Astrocyte (in vitro differentiated cells and primary cell): ENCODE results near the gene PAX3. TPM values are rescaled to one million over a fixed set of nuclear protein-coding genes. Genes with fewer than 3 reads are reported as not detected.

Source experiments
- DNase-seq: peaks from one replicate; pipeline ENCODE4 v3.0.0-alpha.2; 2010; ENCODE audit warnings: low read depth
- FAIRE-seq: peaks from 2 replicates; lab custom pipeline; 2011; peaks lifted over from hg19 to GRCh38; lab: Jason Lieb, UNC
- H2AFZ ChIP-seq: 2 replicates; pipeline ENCODE4 v1.6.0; 2012; ENCODE audit warnings: low read depth, low read length, inconsistent platforms
- H3K27ac ChIP-seq: 2 replicates; pipeline ENCODE4 v1.5.1; 2011; ENCODE audit warnings: low read depth, low read length, inconsistent platforms
- H3K27me3 ChIP-seq: 2 replicates; pipeline ENCODE4 v1.6.0; 2011; ENCODE audit warnings: low read length, inconsistent platforms; ENCODE audit not compliant: insufficient read depth
- H3K36me3 ChIP-seq: 2 replicates; pipeline ENCODE4 v1.5.1; 2011; ENCODE audit warnings: low read length, inconsistent platforms; ENCODE audit not compliant: insufficient read depth
- H3K4me1 ChIP-seq: 2 replicates; pipeline ENCODE4 v1.5.1; 2011; ENCODE audit warnings: low read length, inconsistent platforms; ENCODE audit not compliant: insufficient read depth
- H3K4me2 ChIP-seq: 2 replicates; pipeline ENCODE4 v1.6.0; 2012; ENCODE audit warnings: low read length, inconsistent platforms
- H3K4me3 ChIP-seq: 2 replicates; pipeline ENCODE4 v1.5.1; 2011; ENCODE audit warnings: low read depth, mild to moderate bottlenecking, low read length, inconsistent platforms; ENCODE audit not compliant: insufficient read depth
- H3K79me2 ChIP-seq: 2 replicates; pipeline ENCODE4 v1.6.0; 2012; ENCODE audit warnings: mild to moderate bottlenecking, low read length, inconsistent platforms; ENCODE audit not compliant: insufficient read depth
- H3K9ac ChIP-seq: 2 replicates; pipeline ENCODE4 v1.6.0; 2012; ENCODE audit warnings: mild to moderate bottlenecking, low read length, inconsistent platforms
- H3K9me3 ChIP-seq: 2 replicates; pipeline ENCODE4 v1.5.1; 2012; ENCODE audit warnings: low read depth, mild to moderate bottlenecking, low read length, inconsistent platforms; ENCODE audit not compliant: insufficient read depth
- H4K20me1 ChIP-seq: 2 replicates; pipeline ENCODE4 v1.6.0; 2012; ENCODE audit warnings: low read length, inconsistent platforms; ENCODE audit not compliant: insufficient read depth
- H3K27ac Mint-ChIP-seq: one replicate; pipeline ENCODE4 v1.8.0; 2021; ENCODE audit warnings: mild to moderate bottlenecking, mixed read lengths; ENCODE audit not compliant: unreplicated experiment
- H3K27me3 Mint-ChIP-seq: one replicate; pipeline ENCODE4 v1.8.0; 2021; ENCODE audit warnings: low read depth, mixed read lengths; ENCODE audit not compliant: unreplicated experiment
- H3K36me3 Mint-ChIP-seq: one replicate; pipeline ENCODE4 v1.8.0; 2021; ENCODE audit warnings: low read depth, mixed read lengths; ENCODE audit not compliant: unreplicated experiment
- H3K4me1 Mint-ChIP-seq: one replicate; pipeline ENCODE4 v1.8.0; 2021; ENCODE audit warnings: low read depth, mixed read lengths; ENCODE audit not compliant: unreplicated experiment
- H3K4me3 Mint-ChIP-seq: one replicate; pipeline ENCODE4 v1.8.0; 2021; ENCODE audit warnings: mild to moderate bottlenecking, moderate library complexity, mixed read lengths; ENCODE audit not compliant: unreplicated experiment
- H3K9me3 Mint-ChIP-seq: one replicate; pipeline ENCODE4 v1.8.0; 2021; ENCODE audit warnings: mild to moderate bottlenecking, mixed read lengths; ENCODE audit not compliant: unreplicated experiment
- EZH2 ChIP-seq: IDR thresholded peaks from 2 replicates; pipeline ENCODE4 v1.6.1; 2012; ENCODE audit warnings: mild to moderate bottlenecking, low read length, inconsistent platforms; ENCODE audit not compliant: insufficient read depth
- total RNA-seq: library from RNA; stranded (reverse); gene quantifications from 2 replicates; pipeline ENCODE4 v1.2.1, GENCODE V29; 2021
- TF ChIP-seq, protein P1 (sequence below): IDR thresholded peaks from 2 replicates; pipeline ENCODE4 v1.5.1; 2011; ENCODE audit warnings: low read depth, mild to moderate bottlenecking, inconsistent platforms, low read length, moderate library complexity; ENCODE audit not compliant: insufficient read depth

PAX3 gene
- total RNA-seq, 1 donor from 2014 or later = not detected

DNA sequence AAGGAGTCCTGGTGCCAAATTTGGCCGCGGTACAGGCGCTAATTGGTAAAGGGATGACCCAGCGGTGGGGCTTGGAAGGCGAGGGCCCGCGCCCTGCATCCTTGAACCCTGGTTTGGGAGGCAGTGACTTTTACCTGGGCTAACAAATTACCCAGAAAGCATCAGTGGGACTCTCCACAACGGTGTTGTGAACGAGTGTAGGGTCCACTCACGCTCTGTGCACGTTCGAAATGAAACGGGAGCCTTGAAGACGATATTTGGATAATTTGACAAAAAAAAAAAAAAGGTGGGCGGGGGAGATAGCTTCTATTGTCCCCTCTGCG lies 3.0 kb upstream of the PAX3 start:
- no peak overlapping the region for H3K27ac Mint-ChIP-seq
- peaks cover 1% of the 10 kb centered on the region for H3K4me1 Mint-ChIP-seq
- peaks cover 13% of the 10 kb centered on the region for H3K4me1 ChIP-seq
- H4K20me1 ChIP-seq = peaks cover 6% of the 10 kb centered on the region
- H3K27me3 ChIP-seq = peaks cover 80% of the 10 kb centered on the region
- no peak for FAIRE-seq
- DNase-seq = no peak
- peaks cover 3% of the 10 kb centered on the region for H3K36me3 Mint-ChIP-seq
- no peak overlapping the region for H3K27ac ChIP-seq
- H3K4me2 ChIP-seq = peak overlapping the region; percentile 87
- H3K9ac ChIP-seq = no peak overlapping the region
- H3K36me3 ChIP-seq = no peaks in the 10 kb centered on the region
- H3K79me2 ChIP-seq = peaks cover 25% of the 10 kb centered on the region
- TF ChIP-seq, protein P1, sequence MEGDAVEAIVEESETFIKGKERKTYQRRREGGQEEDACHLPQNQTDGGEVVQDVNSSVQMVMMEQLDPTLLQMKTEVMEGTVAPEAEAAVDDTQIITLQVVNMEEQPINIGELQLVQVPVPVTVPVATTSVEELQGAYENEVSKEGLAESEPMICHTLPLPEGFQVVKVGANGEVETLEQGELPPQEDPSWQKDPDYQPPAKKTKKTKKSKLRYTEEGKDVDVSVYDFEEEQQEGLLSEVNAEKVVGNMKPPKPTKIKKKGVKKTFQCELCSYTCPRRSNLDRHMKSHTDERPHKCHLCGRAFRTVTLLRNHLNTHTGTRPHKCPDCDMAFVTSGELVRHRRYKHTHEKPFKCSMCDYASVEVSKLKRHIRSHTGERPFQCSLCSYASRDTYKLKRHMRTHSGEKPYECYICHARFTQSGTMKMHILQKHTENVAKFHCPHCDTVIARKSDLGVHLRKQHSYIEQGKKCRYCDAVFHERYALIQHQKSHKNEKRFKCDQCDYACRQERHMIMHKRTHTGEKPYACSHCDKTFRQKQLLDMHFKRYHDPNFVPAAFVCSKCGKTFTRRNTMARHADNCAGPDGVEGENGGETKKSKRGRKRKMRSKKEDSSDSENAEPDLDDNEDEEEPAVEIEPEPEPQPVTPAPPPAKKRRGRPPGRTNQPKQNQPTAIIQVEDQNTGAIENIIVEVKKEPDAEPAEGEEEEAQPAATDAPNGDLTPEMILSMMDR = no peak
- no peak overlapping the region for H3K4me3 Mint-ChIP-seq
- H3K27me3 Mint-ChIP-seq = peaks cover 93% of the 10 kb centered on the region
- no peak overlapping the region for H2AFZ ChIP-seq
- peaks cover 46% of the 10 kb centered on the region for H3K9me3 Mint-ChIP-seq
- H3K4me3 ChIP-seq = no peak overlapping the region
- H3K9me3 ChIP-seq = peaks cover 6% of the 10 kb centered on the region

DNA sequence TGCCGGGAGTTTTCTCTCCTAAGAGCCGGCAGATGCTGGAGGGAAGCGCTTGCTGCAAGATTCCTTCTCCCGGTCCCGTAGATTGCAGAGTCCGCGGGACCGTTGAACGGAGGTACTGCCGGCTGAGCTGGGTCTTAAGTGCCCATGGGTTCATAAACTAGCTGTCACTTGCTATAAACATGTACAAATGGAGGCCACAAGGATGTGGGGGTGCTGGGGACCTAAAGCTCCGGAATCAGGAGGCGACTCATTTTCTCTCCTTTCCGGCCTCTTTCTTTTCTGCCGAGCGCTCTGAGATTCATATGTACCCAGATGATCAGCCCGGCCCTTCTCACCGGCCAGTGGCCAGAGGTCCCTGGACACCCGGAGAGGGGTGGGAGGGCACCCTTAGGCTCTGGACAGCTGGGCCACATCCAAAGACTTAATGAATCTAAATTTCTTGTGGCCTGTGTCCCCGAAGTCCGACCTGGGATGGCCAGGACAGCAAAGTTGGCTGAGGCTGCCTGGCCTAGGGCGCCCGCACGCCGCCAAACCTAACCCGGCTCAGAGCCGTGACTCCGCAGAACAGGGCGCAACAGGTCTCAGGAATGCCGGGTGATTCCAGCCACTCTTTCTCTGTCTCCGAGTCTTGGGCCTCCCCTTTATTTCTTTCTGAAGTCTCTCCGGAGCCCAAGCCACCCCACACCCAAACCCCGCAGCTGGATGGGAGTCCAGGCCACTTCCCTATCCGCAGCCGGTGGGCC lies 2.4 kb upstream of the PAX3 start:
- peak overlapping the region; percentile 51 for H2AFZ ChIP-seq
- peaks cover 1% of the 10 kb centered on the region for H3K4me1 Mint-ChIP-seq
- peaks cover 6% of the 10 kb centered on the region for H3K9me3 ChIP-seq
- DNase-seq (no peak), FAIRE-seq (no peak)
- no peak overlapping the region for H3K27ac Mint-ChIP-seq
- H3K9ac ChIP-seq = peak overlapping the region; percentile 51
- H3K27me3 ChIP-seq = peaks cover 79% of the 10 kb centered on the region
- H3K27ac ChIP-seq = no peak overlapping the region
- H3K27me3 Mint-ChIP-seq = peaks cover 93% of the 10 kb centered on the region
- H3K36me3 Mint-ChIP-seq = peaks cover 3% of the 10 kb centered on the region
- H3K4me1 ChIP-seq = peaks cover 11% of the 10 kb centered on the region
- no peaks in the 10 kb centered on the region for H3K36me3 ChIP-seq
- peaks cover 28% of the 10 kb centered on the region for H3K79me2 ChIP-seq
- peaks cover 6% of the 10 kb centered on the region for H4K20me1 ChIP-seq
- peaks cover 46% of the 10 kb centered on the region for H3K9me3 Mint-ChIP-seq
- TF ChIP-seq, protein P1 = no peak
- TF ChIP-seq EZH2 = no peak
- H3K4me2 ChIP-seq = peak overlapping the region; percentile 87
- no peak overlapping the region for H3K4me3 Mint-ChIP-seq
- H3K4me3 ChIP-seq = peak overlapping the region; percentile 38

DNA sequence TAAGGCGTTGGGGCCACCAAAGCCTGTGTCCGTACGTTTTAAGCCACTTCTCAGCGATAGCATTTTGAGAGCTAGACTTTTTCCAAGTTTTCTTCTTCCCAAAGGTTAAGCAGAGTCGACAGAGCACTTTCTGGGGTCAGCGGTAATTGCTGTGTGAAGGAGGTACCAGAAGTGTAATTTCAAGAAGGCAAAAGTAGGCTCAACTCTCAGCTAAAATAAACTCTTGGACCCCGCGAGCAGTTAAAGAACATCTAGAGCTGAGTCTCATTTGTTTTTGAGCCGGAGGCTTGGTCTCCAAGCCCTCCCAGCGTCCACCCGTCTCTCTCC lies 1.9 kb upstream of the PAX3 start:
- peak overlapping the region; percentile 51 for H3K9ac ChIP-seq
- H3K27me3 ChIP-seq = peaks cover 76% of the 10 kb centered on the region
- peaks cover 8% of the 10 kb centered on the region for H3K4me1 ChIP-seq
- Mint-ChIP-seq H3K27me3 (peaks cover 93% of the 10 kb centered on the region), H3K9me3 (peaks cover 46% of the 10 kb centered on the region), H3K36me3 (peaks cover 3% of the 10 kb centered on the region), H3K4me3 (no peak overlapping the region), H3K27ac (no peak overlapping the region), H3K4me1 (peaks cover 1% of the 10 kb centered on the region)
- H3K4me2 ChIP-seq = peak overlapping the region; percentile 87
- H2AFZ ChIP-seq = peak overlapping the region; percentile 51
- FAIRE-seq = no peak
- H3K79me2 ChIP-seq = peaks cover 29% of the 10 kb centered on the region
- no peak for DNase-seq
- peaks cover 6% of the 10 kb centered on the region for H4K20me1 ChIP-seq
- no peaks in the 10 kb centered on the region for H3K36me3 ChIP-seq
- no peak overlapping the region for H3K27ac ChIP-seq
- peak overlapping the region; percentile 38 for H3K4me3 ChIP-seq
- TF ChIP-seq EZH2 = no peak
- TF ChIP-seq, protein P1 = no peak
- peaks cover 6% of the 10 kb centered on the region for H3K9me3 ChIP-seq
